CD4-positive, alpha-beta T cell treated with Interleukin-2 at 100 ng/mL for 4 hours (primary cell): ENCODE data around the gene PXDN.
"Not testable (repeated sequence)": the region's sequence is repeated elsewhere in the genome, so short reads cannot be mapped to it uniquely, and the experiment has no call there.

Experiments
- DNase-seq: peaks from one replicate; pipeline ENCODE4 v3.0.0-alpha.2; 2020; ENCODE audit warnings: low spot score

Gene PXDN

DNA sequence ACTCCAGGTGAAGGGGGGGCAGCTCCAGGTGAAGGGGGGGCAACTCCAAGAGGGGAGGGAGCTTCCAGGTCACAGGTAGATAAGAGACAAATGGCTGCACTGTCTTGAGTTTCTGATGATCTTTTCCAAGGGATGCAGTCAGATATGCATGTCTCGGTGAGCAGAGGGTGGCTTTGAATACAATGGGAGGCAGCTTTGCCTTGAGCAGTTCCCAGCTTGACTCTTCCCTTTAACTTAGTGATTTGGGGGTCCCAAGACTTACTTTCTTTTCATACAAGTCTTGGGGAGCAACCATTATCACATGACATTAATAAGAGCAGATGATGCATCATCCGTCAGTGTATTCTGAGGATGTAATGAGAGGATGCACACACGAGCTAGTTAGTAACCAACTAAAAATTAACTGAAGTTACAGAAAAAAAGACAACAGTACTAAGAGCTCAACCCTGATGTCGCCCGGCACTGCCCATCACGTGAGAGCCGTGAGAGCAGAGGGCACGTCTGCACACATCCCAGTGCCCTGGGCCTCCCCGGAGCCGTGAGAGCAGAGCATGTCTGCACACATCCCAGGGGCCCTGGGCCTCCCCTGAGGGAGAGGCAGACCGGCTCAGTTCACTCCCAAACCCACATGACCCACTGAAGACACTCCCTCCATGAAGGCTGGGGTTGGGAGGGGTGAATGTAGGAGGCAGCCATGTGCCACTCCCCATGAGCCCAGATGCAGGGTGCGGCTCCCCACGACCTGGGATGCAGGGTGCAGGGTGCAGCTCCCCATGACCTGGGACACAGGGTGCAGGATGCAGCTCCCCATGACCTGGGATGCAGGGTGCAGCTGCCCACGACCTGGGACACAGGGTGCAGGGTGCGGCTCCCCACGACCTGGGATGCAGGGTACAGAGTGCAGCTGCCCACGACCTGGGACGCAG is 39.4 kb downstream of the PXDN start:
- DNase-seq = no peak

- DNase-seq = no peak
Measured at GRCh38 chr2:1702186-1702565, 42.1 kb downstream of the PXDN start.

- no peak for DNase-seq
Measured at GRCh38 chr2:1701556-1702185, 42.6 kb downstream of the PXDN start.

GRCh38 chr2:1701020-1701419 is 43.3 kb downstream of the PXDN start:
- DNase-seq = no peak

GRCh38 chr2:1700427-1700826 is 43.9 kb downstream of the PXDN start:
- DNase-seq = not testable (repeated sequence)

- no peak for DNase-seq
Measured at GRCh38 chr2:1698188-1698945, 45.9 kb downstream of the PXDN start.

GRCh38 chr2:1697601-1698000 is 46.7 kb downstream of the PXDN start:
- no peak for DNase-seq

DNA sequence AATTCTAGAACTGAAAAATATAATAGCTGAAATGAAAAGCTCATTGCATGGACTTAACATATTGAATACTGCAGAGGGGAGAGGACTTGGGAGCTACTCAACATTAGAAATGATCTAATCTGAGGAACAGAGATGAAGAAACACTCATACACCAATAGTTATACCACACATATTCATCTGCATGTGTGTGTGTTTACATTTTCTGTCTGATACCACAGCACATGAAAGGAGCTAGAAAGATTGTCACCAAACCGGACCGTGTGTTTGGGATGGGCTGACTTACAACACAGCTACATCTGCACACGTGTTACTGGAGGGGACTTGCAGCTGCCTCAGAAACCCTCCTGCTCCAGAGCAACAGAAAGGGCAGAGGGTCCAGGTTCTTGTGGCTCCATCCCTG is 47.8 kb downstream of the PXDN start:
- DNase-seq = no peak

DNA sequence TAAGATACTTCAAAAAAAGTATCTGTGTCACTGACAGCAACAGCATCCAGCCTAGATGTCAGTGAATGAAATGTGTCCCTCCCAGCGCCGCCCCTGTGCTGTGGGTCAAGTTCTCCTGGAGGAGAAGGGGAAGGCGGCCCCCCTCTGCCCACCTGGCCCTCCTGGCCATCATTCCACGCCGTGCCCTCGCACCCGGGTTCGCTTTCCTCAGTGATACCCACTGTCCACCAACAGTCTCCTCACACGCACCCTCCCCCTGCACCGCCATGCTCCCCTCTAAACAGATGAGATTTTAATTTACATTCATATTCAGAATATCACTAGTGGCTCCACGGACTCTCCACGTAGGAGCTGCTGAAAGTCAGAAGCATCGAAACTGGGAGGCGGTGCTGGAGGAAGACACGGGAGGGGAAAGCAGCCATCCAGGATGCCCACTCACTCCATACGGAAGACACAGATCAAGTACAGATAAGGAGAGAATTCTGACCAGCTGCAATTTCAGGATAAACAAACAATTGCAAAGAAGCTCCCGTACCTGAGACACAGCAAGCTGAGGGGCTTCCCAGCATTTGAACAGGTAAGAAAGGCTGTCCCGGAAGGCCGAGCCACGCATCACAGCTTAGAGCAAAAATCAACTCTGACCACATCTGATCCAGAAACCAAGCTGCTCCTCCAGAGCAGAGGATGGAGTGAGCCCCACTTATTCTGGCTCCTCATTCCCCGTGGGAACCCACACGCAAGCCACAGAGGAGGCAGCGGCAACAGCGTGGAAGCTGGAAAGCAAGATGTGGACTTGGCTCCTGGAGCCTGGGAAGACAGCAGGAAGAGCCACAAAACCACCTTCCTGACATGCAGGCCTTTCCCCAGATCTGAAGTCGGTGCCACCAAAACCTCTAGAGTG is 49.7 kb downstream of the PXDN start:
- no peak for DNase-seq

- no peak for DNase-seq
Measured at GRCh38 chr2:1693723-1694122, 50.6 kb downstream of the PXDN start.

GRCh38 chr2:1692342-1692741 is 52.0 kb downstream of the PXDN start:
- no peak for DNase-seq

GRCh38 chr2:1691366-1691765 is 52.9 kb downstream of the PXDN start:
- no peak for DNase-seq

DNA sequence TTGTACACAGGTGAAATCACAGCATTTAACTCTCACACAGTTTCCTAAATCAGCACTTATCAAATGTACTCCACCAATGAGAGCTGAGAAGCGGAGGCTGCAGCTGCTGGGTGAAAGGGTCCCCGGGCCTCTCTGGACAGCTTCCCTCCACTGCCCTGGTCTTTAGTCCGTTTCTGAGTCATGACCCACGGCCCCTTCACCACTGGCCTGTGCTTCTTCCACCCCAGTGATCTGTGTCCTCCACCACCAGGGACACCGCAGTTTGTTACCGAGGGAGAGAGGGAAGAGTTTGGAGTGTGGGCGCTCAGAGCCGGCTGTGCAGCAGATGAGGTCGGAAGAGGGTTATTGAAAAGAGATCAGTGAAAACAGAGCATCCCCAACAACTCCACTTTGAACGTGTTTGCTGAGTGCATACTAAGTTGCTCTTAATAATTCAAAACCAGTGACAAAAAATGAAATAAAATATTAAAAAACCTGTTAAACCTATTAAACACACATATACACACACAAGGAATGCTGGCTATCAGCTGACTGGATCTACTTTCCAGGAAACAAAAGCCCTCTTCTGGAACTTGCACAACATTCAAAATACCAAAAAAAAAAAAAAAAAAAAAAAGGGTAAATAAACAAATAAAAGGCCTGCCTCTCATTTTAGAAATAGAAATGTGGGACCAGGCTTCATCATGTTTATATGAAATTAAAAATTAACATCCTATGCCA is 54.1 kb downstream of the PXDN start:
- DNase-seq = no peak

GRCh38 chr2:1688859-1689258 is 55.5 kb downstream of the PXDN start:
- DNase-seq = no peak

GRCh38 chr2:1688161-1688560 is 56.2 kb downstream of the PXDN start:
- DNase-seq = no peak

GRCh38 chr2:1687254-1687653 is 57.1 kb downstream of the PXDN start:
- no peak for DNase-seq

GRCh38 chr2:1686784-1687105 is 57.6 kb downstream of the PXDN start:
- no peak for DNase-seq

DNA sequence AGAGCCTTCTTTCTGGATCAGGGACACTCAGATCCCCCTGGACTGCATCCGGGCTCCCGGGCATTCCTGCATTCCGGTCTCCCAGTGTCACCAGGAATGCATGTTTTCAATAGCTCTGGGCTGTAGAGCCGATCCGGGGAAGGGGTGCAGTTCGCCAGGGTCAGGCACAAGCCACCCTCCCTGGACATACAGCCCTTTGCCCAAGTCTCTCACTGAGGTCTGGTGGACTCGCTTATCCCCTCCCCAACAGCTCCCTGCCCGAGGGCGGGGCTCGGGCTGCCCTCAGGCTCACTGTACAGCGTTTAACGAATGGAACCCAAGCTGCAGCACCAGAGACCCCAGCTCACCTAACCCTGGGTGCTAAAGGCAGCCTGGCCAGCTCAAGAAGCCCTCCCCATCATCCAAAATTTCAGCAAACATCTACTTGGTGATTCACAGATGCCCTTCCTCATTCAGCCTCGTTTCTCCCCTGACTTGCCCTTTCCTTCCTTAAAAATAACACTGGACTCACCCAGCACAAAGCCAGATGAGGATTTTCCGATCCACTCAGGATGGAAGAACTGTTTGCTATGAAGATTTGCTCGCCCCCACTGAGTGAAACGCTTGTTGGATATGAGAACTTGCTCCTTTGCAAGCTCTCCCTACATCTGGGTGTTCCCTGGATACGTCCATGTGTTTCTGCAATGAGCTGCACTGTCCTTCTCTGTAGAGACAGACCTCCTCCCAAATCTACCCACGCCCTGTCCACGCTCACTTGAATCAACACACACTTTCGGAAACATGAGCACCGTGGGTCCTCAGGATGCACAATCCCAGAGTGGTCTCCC is 58.1 kb downstream of the PXDN start:
- DNase-seq = no peak

GRCh38 chr2:1685078-1685956 is 59.0 kb downstream of the PXDN start:
- DNase-seq = no peak
